Memory B cell (primary cell): ENCODE results near the gene LRRFIP1.

Experiments used
- ATAC-seq: fragments of 150-1000 bp; cut with Tn5 transposase; 2 replicates; pipeline ENCODE4 v1.10.0; 2021; ENCODE audit warnings: low read depth, mild to moderate bottlenecking, moderate library complexity
- DNase-seq, 2 donors: peaks; one replicate each; pipeline ENCODE4 v3.0.0; 2022; ENCODE audit warnings: low spot score in 2 of 2
- H3K27ac Mint-ChIP-seq: one replicate; pipeline ENCODE4 v1.8.0; 2022; ENCODE audit warnings: mild to moderate bottlenecking, moderate library complexity, mixed read lengths
- H3K27me3 Mint-ChIP-seq: one replicate; pipeline ENCODE4 v1.8.0; 2022; ENCODE audit warnings: mixed read lengths
- H3K36me3 Mint-ChIP-seq: one replicate; pipeline ENCODE4 v1.8.0; 2022; ENCODE audit warnings: mild to moderate bottlenecking, mixed read lengths
- H3K4me1 Mint-ChIP-seq: one replicate; pipeline ENCODE4 v1.8.0; 2022; ENCODE audit warnings: mixed read lengths
- H3K4me3 Mint-ChIP-seq: one replicate; pipeline ENCODE4 v1.8.0; 2022; ENCODE audit warnings: mild to moderate bottlenecking, moderate library complexity, mixed read lengths
- H3K9me3 Mint-ChIP-seq: one replicate; pipeline ENCODE4 v1.8.0; 2022; ENCODE audit warnings: mixed read lengths

The LRRFIP1 gene

DNA sequence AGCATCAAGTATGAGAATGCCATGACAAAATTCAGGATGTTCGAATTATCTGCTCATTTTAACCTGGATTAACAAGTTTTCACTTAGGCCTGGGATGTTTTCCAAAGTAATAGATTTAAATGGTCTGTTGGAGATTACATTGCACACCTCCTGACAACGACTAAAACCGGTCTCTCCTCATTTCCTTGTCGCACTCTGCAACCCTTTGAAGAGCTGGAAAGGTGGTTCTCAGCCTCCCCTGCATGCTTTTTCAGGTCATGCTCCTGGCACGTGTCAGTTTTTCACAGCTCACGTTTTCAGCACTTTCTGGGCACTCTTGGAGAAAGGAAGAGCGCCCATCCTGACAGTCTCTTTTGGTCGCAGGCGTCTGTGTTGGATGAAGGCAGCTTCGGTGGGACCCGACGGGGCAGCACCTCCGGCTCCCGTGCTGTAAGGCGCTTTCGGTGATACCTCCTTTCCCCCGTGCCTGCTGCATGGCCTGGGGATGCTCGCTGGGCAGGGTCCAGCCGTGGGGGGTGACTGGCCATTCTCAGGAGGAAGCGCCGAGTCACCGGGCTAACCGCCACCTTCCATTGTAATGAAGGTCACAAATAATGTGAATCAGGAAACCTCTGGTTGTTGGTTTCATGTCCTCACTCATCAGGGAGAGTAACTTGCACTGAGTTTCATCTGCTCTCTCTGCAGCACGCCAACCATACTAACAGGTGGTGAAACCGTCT lies 107.7 kb downstream of the LRRFIP1 start:
- no peak for ATAC-seq
- Mint-ChIP-seq H3K27me3 (no peaks in the 10 kb centered on the region), H3K27ac (no peak overlapping the region), H3K36me3 (peaks cover 14% of the 10 kb centered on the region), H3K9me3 (no peaks in the 10 kb centered on the region), H3K4me3 (no peak overlapping the region), H3K4me1 (peaks cover 20% of the 10 kb centered on the region)
- no peak for DNase-seq

DNA sequence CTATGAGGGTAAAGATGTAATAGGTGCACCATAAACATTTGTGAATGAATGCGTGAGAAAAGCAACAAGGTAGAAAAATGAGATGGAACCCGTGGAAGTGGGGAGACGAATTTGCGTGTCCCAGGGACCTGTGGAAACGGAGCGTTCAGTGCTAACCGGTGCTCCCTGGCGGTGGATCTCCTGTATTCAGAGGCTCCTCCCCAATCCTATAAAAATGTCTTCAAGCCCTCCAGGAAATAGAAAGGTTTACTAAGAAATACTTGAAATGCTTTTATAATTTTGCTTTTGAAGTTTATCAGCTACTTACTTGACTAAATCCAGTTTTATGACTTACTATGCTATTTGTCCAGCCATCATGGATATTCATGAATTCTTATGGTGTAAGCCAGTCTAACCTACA lies 108.4 kb downstream of the LRRFIP1 start:
- Mint-ChIP-seq H3K27ac (no peak overlapping the region), H3K9me3 (no peaks in the 10 kb centered on the region), H3K4me3 (no peak overlapping the region), H3K4me1 (peaks cover 19% of the 10 kb centered on the region), H3K36me3 (peaks cover 12% of the 10 kb centered on the region), H3K27me3 (no peaks in the 10 kb centered on the region)
- DNase-seq (no peak), ATAC-seq (no peak)

DNA sequence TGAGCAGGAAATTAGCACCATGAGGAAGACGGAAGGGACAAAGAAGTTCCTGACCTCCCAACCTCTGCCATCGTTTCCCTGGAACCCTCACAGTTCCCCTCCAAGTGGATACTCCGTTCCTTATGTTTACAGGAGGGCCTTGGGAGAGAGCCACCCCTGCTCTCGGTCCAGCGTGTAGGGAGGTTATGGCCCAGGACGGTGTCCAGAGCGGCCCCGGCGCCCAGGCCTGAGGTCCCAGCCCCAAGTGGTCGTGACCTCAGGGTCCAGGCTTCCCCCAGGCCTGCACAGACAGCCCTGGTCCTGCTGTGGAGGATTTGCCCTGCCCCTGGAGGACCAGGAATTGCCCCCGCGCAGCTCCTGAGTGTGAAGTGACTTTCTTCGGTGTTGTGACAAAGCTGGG lies 109.4 kb downstream of the LRRFIP1 start:
- Mint-ChIP-seq H3K4me1 (peaks cover 18% of the 10 kb centered on the region), H3K36me3 (peaks cover 15% of the 10 kb centered on the region), H3K27me3 (no peaks in the 10 kb centered on the region), H3K9me3 (no peaks in the 10 kb centered on the region), H3K4me3 (no peak overlapping the region), H3K27ac (peak overlapping the region; percentile 45)
- DNase-seq: no peak
- ATAC-seq: no peak

DNA sequence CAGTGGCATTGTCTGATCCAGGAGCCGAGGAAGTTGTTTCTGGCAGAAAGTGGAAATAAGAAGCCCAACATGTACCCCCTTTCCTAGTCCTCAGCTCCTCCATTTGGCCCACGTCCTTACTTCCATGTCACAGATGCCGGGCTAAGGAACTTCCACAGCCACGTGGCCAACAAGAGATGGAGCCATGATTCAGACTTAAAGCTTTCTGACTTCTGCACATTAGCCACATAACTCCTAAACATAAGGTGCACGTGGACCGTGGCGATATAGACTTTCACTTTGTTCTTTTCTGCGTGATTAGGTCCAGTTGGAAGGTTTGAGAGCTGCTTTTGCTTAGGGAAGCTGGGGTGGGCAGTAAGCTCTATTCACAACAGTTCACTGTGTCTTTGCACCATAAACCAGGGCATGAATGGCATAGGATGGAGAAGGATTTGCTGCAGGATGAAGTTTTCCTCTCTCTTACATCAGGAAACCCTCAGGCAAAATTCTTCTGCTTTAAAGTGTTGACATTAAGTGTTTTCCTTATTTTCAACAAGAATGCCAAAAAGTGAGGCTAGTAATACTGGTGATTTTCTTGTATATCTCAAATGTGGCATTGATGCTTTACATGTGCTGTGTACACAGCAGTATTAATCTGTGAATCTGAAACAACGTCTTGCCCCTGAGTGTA lies 109.9 kb downstream of the LRRFIP1 start:
- ATAC-seq: no peak
- no peaks in the 10 kb centered on the region for H3K27me3 Mint-ChIP-seq
- no peak overlapping the region for H3K4me3 Mint-ChIP-seq
- H3K27ac Mint-ChIP-seq: no peak overlapping the region
- peaks cover 13% of the 10 kb centered on the region for H3K36me3 Mint-ChIP-seq
- H3K9me3 Mint-ChIP-seq: no peaks in the 10 kb centered on the region
- DNase-seq: no peak
- peaks cover 14% of the 10 kb centered on the region for H3K4me1 Mint-ChIP-seq

DNA sequence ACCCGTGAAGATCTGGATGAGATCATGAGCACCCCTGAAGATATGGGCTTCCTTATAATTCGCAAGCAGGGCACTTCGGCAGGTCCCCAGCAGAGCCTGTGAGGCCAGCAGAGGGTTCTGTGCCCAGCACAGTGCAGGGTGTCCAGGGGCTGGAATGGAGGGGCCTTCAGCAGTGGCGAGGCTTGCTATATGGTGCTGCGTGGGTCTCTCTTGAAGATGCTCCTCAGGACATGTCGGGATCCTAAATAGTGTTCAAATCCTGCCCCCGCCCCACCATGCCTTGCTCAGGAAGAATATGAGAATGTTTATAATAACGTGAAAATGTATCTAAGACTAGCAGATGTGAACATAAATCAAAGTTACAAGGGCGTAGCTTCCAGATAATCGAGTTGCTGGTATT lies 110.9 kb downstream of the LRRFIP1 start:
- H3K27me3 Mint-ChIP-seq: no peaks in the 10 kb centered on the region
- peaks cover 13% of the 10 kb centered on the region for H3K36me3 Mint-ChIP-seq
- H3K4me3 Mint-ChIP-seq: no peak overlapping the region
- ATAC-seq (no peak), DNase-seq (no peak)
- peak overlapping the region; percentile 28 for H3K27ac Mint-ChIP-seq
- peaks cover 15% of the 10 kb centered on the region for H3K4me1 Mint-ChIP-seq
- H3K9me3 Mint-ChIP-seq: no peaks in the 10 kb centered on the region

DNA sequence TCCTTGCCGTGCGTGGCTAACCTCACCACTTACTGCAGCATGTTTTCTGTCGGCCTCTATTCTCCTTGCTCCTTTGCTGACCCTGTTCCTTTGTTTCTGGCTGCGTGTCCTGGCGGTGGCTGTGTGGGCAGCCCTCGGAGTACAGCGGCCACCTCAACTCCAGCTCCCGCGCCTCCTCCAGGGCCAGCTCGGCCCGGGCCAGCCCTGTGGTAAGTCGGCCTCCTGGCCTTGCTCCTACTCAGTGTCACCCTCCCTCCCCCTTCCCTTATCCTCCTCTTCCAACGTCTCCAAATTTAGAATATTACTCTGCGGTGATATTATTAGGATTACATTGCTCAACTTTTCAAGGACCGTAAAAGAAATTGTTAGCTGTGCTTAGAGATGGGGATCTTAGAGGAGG lies 111.7 kb downstream of the LRRFIP1 start:
- H3K36me3 Mint-ChIP-seq: peaks cover 13% of the 10 kb centered on the region
- no peak for ATAC-seq
- H3K4me3 Mint-ChIP-seq: no peak overlapping the region
- H3K4me1 Mint-ChIP-seq: peaks cover 18% of the 10 kb centered on the region
- H3K9me3 Mint-ChIP-seq: no peaks in the 10 kb centered on the region
- H3K27ac Mint-ChIP-seq: peak overlapping the region; percentile 74
- no peaks in the 10 kb centered on the region for H3K27me3 Mint-ChIP-seq
- no peak for DNase-seq

DNA sequence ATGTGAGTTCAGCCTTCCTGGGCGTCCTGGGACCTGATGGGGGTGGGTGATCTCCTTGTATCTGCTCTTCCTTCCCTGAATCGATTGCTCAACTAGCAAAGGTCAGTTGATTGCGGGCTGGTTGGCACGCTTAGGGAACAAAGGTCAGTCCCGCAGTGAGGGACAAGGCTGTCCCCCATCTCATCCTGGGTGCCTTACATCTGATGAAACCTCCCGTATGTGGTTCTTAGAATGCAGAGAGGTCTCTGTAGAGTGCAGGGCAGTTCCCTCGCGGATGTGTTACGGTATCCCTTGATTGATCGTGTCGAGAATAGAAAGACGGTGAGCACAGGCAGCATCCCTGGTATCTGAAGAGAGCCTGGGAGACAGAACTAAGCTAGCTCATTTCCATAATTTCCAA lies 114.8 kb downstream of the LRRFIP1 start:
- Mint-ChIP-seq H3K4me1 (peaks cover 23% of the 10 kb centered on the region), H3K9me3 (no peaks in the 10 kb centered on the region), H3K36me3 (peaks cover 9% of the 10 kb centered on the region), H3K27ac (peak overlapping the region; percentile 90), H3K27me3 (no peaks in the 10 kb centered on the region), H3K4me3 (no peak overlapping the region)
- no peak for DNase-seq
- no peak for ATAC-seq

DNA sequence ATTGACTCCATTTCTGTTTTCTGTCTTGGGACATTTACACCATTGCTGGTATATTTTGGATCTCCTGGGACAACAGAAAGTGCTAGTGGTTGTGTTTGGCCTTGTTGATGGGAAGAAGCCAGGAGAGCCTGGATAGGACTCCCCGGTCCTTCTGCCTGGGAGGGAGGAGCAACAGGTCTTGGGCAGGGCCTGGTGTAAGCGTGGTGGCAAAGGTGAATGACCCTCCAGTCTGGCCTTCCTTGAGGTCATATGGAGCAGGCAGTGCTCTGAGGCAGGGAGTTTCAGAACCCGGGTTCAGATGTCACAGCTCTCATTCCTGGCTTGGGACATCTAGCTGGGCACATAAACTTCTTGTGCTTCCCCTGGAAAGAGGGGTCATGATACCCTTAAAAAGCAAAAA lies 115.2 kb downstream of the LRRFIP1 start:
- H3K9me3 Mint-ChIP-seq: no peaks in the 10 kb centered on the region
- H3K36me3 Mint-ChIP-seq: peaks cover 9% of the 10 kb centered on the region
- DNase-seq: no peak
- H3K27ac Mint-ChIP-seq: peak overlapping the region; percentile 90
- no peak overlapping the region for H3K4me3 Mint-ChIP-seq
- H3K27me3 Mint-ChIP-seq: no peaks in the 10 kb centered on the region
- ATAC-seq: no peak
- peaks cover 23% of the 10 kb centered on the region for H3K4me1 Mint-ChIP-seq

DNA sequence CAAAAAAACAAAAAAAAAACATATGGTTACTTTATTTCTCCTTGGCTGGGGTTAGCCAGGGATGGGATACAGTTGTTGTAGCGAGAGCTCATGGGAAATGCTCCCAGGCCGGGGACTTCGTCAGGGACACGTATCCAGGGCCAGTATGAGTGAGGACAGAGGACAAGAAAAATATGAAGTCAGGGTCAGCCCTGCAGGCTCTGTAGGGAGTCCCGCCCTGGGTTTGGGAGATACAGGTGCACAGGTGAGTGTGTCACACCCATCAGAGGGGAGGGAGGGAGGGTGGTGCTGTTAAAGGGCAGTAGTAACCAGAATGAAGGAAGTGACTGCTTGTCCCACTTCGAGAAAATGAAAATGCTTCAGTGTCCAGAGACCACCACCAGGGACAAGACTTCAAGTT lies 115.6 kb downstream of the LRRFIP1 start:
- Mint-ChIP-seq H3K4me1 (peaks cover 21% of the 10 kb centered on the region), H3K36me3 (peaks cover 7% of the 10 kb centered on the region), H3K27me3 (no peaks in the 10 kb centered on the region), H3K4me3 (no peak overlapping the region), H3K9me3 (no peaks in the 10 kb centered on the region), H3K27ac (peak overlapping the region; percentile 90)
- ATAC-seq (peak; percentile 11), DNase-seq (no peak)

DNA sequence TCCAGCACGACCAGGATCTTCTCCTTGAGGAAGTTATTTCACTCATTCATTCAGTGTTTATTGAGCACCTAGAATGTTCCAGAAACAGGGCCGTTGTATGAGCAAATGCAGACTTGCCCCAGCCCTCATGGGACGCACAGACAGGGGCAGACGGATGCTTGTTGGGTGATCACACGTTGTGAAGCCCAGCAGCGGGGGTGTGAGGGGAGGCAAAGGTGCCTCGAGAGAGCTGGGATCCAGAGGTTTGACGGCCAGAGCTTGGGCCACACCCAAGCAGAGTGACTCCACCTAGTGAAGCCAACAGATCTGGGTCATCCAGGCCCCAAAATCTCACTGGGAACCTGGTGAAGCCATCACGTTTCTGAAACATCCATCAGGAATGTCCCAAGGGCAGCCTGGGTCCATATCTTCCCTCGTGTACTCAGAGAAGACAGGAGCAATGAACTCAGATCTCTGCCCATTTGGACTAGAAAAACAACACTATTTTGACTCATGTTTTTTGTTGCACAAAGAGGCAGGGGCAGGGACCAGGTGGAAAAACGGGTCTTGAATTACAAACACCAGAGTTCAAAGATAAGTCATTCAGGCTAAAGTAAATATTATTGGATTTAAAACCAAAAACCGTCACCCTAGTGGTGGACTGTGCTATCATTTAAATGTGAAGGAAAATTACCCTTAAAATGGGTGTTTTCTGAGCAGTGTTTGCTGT lies 116.3 kb downstream of the LRRFIP1 start:
- DNase-seq (no peak), ATAC-seq (peak; percentile 34)
- H3K36me3 Mint-ChIP-seq: peaks cover 12% of the 10 kb centered on the region
- no peaks in the 10 kb centered on the region for H3K27me3 Mint-ChIP-seq
- H3K9me3 Mint-ChIP-seq: no peaks in the 10 kb centered on the region
- H3K27ac Mint-ChIP-seq: peak overlapping the region; percentile 90
- H3K4me1 Mint-ChIP-seq: peaks cover 20% of the 10 kb centered on the region
- no peak overlapping the region for H3K4me3 Mint-ChIP-seq

DNA sequence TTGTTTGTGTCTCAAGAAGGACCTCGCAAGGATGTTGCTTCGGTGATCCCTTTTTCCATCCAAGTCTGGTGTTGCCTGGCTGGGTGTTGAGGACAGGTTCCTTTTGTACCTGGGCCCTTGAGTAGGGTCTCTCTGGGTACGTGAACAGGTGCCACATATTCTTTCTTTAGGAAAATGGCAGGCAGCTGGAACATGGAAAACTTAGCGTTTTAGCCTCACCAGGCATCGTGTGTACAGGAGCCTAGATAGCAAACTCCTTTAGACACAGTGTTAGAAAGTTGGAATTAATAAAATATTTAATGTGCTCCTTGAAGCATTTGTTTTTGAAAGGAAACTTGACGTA lies 116.9 kb downstream of the LRRFIP1 start:
- DNase-seq (no peak), ATAC-seq (no peak)
- H3K4me3 Mint-ChIP-seq: no peak overlapping the region
- peaks cover 20% of the 10 kb centered on the region for H3K4me1 Mint-ChIP-seq
- H3K36me3 Mint-ChIP-seq: peaks cover 12% of the 10 kb centered on the region
- peak overlapping the region; percentile 90 for H3K27ac Mint-ChIP-seq
- H3K9me3 Mint-ChIP-seq: no peaks in the 10 kb centered on the region
- no peaks in the 10 kb centered on the region for H3K27me3 Mint-ChIP-seq

DNA sequence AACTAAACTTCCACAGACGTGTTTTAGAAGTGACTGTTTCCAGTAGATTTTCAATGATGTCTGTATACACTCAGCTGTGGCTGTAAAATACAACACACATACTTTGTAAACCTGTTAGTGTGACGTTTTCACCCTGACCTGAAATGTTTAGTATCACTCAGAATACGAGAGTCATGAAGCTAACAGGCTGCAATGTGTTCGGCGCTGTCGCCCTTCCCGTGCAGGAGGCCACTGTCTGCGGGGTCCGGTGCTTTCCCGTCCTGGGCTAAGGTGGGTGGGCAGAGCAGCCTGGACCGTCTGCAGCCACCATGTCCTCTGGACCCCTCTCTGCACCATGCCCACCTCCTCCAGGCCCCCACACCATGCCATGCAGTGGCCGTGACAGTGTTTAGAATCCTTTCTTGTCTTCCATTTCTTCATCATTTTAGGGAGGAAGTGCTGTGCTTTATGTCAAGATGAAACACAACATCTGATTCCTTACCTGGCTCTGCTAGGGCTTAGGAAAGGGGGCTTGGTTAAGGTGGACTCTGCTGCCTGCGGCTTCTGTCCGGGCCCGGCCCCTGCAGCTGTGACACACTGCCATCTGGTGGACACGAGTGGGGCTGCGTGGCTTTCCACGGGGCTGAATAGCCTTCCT lies 117.3 kb downstream of the LRRFIP1 start:
- Mint-ChIP-seq H3K27me3 (no peaks in the 10 kb centered on the region), H3K4me1 (peaks cover 20% of the 10 kb centered on the region), H3K4me3 (no peak overlapping the region), H3K27ac (peak overlapping the region; percentile 85), H3K9me3 (no peaks in the 10 kb centered on the region), H3K36me3 (peaks cover 17% of the 10 kb centered on the region)
- peak; percentile 88 for ATAC-seq
- DNase-seq: peak; percentile 81 to 89

DNA sequence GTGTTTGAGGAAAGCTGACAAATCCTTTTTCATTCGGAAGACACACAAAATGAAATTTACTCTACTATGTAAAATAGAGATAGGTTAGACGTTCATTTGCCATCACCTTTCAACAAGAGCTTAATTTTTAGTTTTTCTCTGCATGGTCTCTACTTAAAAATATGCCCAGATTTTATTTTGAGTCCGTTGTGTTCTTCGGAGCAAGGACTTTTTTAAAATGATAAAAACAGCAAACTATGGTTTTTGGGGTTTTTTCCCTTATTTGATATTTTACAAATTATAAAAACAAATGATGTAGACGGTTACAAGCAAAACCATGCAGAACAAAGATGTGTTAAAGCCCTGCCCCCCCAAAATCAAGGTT lies 117.8 kb downstream of the LRRFIP1 start:
- Mint-ChIP-seq H3K4me1 (peaks cover 20% of the 10 kb centered on the region), H3K36me3 (peaks cover 20% of the 10 kb centered on the region)
- ATAC-seq: no peak

More for the DNA sequence above, 117.8 kb downstream of the LRRFIP1 start:
- Mint-ChIP-seq H3K27me3 (no peaks in the 10 kb centered on the region), H3K4me3 (no peak overlapping the region), H3K9me3 (no peaks in the 10 kb centered on the region), H3K27ac (peak overlapping the region; percentile 85)
- DNase-seq: no peak
